Activated CD4-positive, alpha-beta memory T cell treated with anti-CD3 and anti-CD28 coated beads for 36 hours (primary cell): ENCODE results near the gene DOCK6. TPM values are rescaled to one million over a fixed set of nuclear protein-coding genes. Genes with fewer than 3 reads are reported as not detected.

ENCODE experiments used
- CTCF ChIA-PET: fragments of 350-600 bp; sonication (Branson Sonifier 250); formaldehyde crosslinking; loops from one replicate; lab custom pipeline; 2021; ENCODE audit warnings: antibody characterized with exemption, inconsistent platforms; lab: Charles Lee
- POLR2A ChIA-PET: fragments of 350-600 bp; sonication (Branson Sonifier 250); formaldehyde crosslinking; loops from one replicate; lab custom pipeline; 2021; ENCODE audit warnings: antibody characterized with exemption; lab: Charles Lee
- DNase-seq: peaks from one replicate; pipeline ENCODE4 v3.0.0-alpha.2; 2020
- H3K27ac Mint-ChIP-seq: one replicate; pipeline ENCODE4 v1.8.0; 2021; ENCODE audit warnings: mixed read lengths
- H3K27me3 Mint-ChIP-seq: one replicate; pipeline ENCODE4 v1.8.0; 2021; ENCODE audit warnings: mixed read lengths
- H3K36me3 Mint-ChIP-seq: one replicate; pipeline ENCODE4 v1.8.0; 2021; ENCODE audit warnings: mixed read lengths
- H3K4me1 Mint-ChIP-seq: one replicate; pipeline ENCODE4 v1.8.0; 2021; ENCODE audit warnings: low read depth, mixed read lengths
- H3K4me3 Mint-ChIP-seq: one replicate; pipeline ENCODE4 v1.8.0; 2021; ENCODE audit warnings: mild to moderate bottlenecking, mixed read lengths
- H3K9me3 Mint-ChIP-seq: one replicate; pipeline ENCODE4 v1.8.0; 2021; ENCODE audit warnings: mixed read lengths
- intact Hi-C: fragments of 100-400 bp; cut with micrococcal nuclease; formaldehyde crosslinking; loops from one replicate; pipeline ENCODE4 v1.15.1; 2023
- total RNA-seq, 2 experiments: library from RNA; stranded (reverse); gene quantifications; one replicate each; pipeline ENCODE4 v1.2.3, GENCODE V29; 2021

Gene DOCK6
- total RNA-seq, 2 experiments from 2014 or later = 5.8 to 5.9 TPM

- Mint-ChIP-seq H3K4me3 (no peak overlapping the region), H3K27me3 (peaks cover 15% of the 10 kb centered on the region), H3K4me1 (peaks cover 8% of the 10 kb centered on the region), H3K9me3 (peaks cover 9% of the 10 kb centered on the region), H3K27ac (no peak overlapping the region), H3K36me3 (no peaks in the 10 kb centered on the region)
- peak; percentile 91 for DNase-seq
- intact Hi-C loops = no loop called here
- ChIA-PET CTCF (interaction anchor here (0.5 to 1.9 kb wide), 13 partner anchors 9 to 239 kb away, joined by 3 to 15 read pairs (median 4); partner anchors contain the start of genes CCDC159, ODAD3 and TMEM205), POLR2A (interaction anchor here (0.6 kb wide), 1 partner anchor 222 kb away, joined by 3 read pairs; no protein-coding TSS in a partner anchor)
Observed at GRCh38 chr19:11242864-11243797, 19.2 kb downstream of the DOCK6 start.

GRCh38 chr19:11242025-11242424 is 20.3 kb downstream of the DOCK6 start:
- ChIA-PET POLR2A (no interaction called here), CTCF (interaction anchor here (1.8 to 1.9 kb wide), 2 partner anchors 49 to 240 kb away, joined by 5 to 15 read pairs; no protein-coding TSS in a partner anchor)
- Mint-ChIP-seq H3K36me3 (no peaks in the 10 kb centered on the region), H3K27ac (no peak overlapping the region), H3K27me3 (peaks cover 15% of the 10 kb centered on the region), H3K4me1 (peaks cover 8% of the 10 kb centered on the region), H3K9me3 (peaks cover 12% of the 10 kb centered on the region), H3K4me3 (no peak overlapping the region)
- intact Hi-C loops = no loop called here
- no peak for DNase-seq

GRCh38 chr19:11240008-11240444 is 22.3 kb downstream of the DOCK6 start:
- ChIA-PET POLR2A (no interaction called here), CTCF (no interaction called here)
- Mint-ChIP-seq H3K4me3 (no peak overlapping the region), H3K9me3 (peaks cover 12% of the 10 kb centered on the region), H3K4me1 (peaks cover 8% of the 10 kb centered on the region), H3K36me3 (no peaks in the 10 kb centered on the region), H3K27ac (no peak overlapping the region), H3K27me3 (peaks cover 14% of the 10 kb centered on the region)
- intact Hi-C loops = no loop called here
- DNase-seq = no peak

GRCh38 chr19:11239377-11240000 is 22.8 kb downstream of the DOCK6 start, which contains the start of gene ANGPTL8:
Gene ANGPTL8, plus strand, starts transcription at chr19:11239619. Its CDS starts 19 bp downstream, at chr19:11239638.
- H3K36me3 Mint-ChIP-seq = no peaks in the 10 kb centered on the region
- CTCF ChIA-PET = no interaction called here
- no peak for DNase-seq
- no peak within 1 kb of the TSS for H3K27ac Mint-ChIP-seq
- intact Hi-C loops = no loop called here
- POLR2A ChIA-PET = no interaction called here
- peaks cover 12% of the 10 kb centered on the region for H3K9me3 Mint-ChIP-seq
- H3K4me1 Mint-ChIP-seq = peaks cover 8% of the 10 kb centered on the region
- H3K27me3 Mint-ChIP-seq = peaks cover 14% of the 10 kb centered on the region
- no peak within 1 kb of the TSS for H3K4me3 Mint-ChIP-seq

- CTCF ChIA-PET = no interaction called here
- Mint-ChIP-seq H3K4me3 (no peak overlapping the region), H3K9me3 (peaks cover 12% of the 10 kb centered on the region), H3K27me3 (peaks cover 13% of the 10 kb centered on the region), H3K4me1 (peaks cover 8% of the 10 kb centered on the region), H3K27ac (no peak overlapping the region), H3K36me3 (no peaks in the 10 kb centered on the region)
- POLR2A ChIA-PET = no interaction called here
- intact Hi-C loops = no loop called here
- DNase-seq = no peak
Observed at GRCh38 chr19:11238781-11239376, 23.4 kb downstream of the DOCK6 start.

GRCh38 chr19:11238041-11238440 is 24.3 kb downstream of the DOCK6 start:
- CTCF ChIA-PET = no interaction called here
- Mint-ChIP-seq H3K36me3 (no peaks in the 10 kb centered on the region), H3K4me3 (no peak overlapping the region), H3K27ac (no peak overlapping the region), H3K9me3 (peaks cover 12% of the 10 kb centered on the region), H3K4me1 (no peaks in the 10 kb centered on the region), H3K27me3 (peaks cover 11% of the 10 kb centered on the region)
- POLR2A ChIA-PET = no interaction called here
- intact Hi-C loops = no loop called here
- DNase-seq = no peak

GRCh38 chr19:11237321-11237720 is 25.0 kb downstream of the DOCK6 start:
- no peaks in the 10 kb centered on the region for H3K4me1 Mint-ChIP-seq
- H3K9me3 Mint-ChIP-seq = peaks cover 12% of the 10 kb centered on the region
- DNase-seq = no peak
- H3K27ac Mint-ChIP-seq = no peak overlapping the region
- H3K4me3 Mint-ChIP-seq = no peak overlapping the region
- POLR2A ChIA-PET = no interaction called here
- peaks cover 7% of the 10 kb centered on the region for H3K27me3 Mint-ChIP-seq
- no peaks in the 10 kb centered on the region for H3K36me3 Mint-ChIP-seq
- CTCF ChIA-PET = no interaction called here
- intact Hi-C loops = no loop called here

GRCh38 chr19:11236324-11237301 is 25.7 kb downstream of the DOCK6 start:
- Mint-ChIP-seq H3K27me3 (peaks cover 3% of the 10 kb centered on the region), H3K9me3 (peaks cover 12% of the 10 kb centered on the region), H3K4me3 (no peak overlapping the region), H3K4me1 (no peaks in the 10 kb centered on the region), H3K36me3 (no peaks in the 10 kb centered on the region), H3K27ac (no peak overlapping the region)
- ChIA-PET CTCF (no interaction called here), POLR2A (interaction anchor here (0.6 kb wide), 1 partner anchor 49 kb away, joined by 3 read pairs; no protein-coding TSS in a partner anchor)
- intact Hi-C loops = no loop called here
- no peak for DNase-seq

- Mint-ChIP-seq H3K36me3 (no peaks in the 10 kb centered on the region), H3K4me3 (no peak overlapping the region), H3K27ac (no peak overlapping the region), H3K27me3 (no peaks in the 10 kb centered on the region), H3K9me3 (peaks cover 12% of the 10 kb centered on the region), H3K4me1 (no peaks in the 10 kb centered on the region)
- no peak for DNase-seq
- CTCF ChIA-PET = interaction anchor here (1.5 kb wide), 1 partner anchor 9 kb away, joined by 4 read pairs; no protein-coding TSS in a partner anchor
- intact Hi-C loops = no loop called here
- POLR2A ChIA-PET = no interaction called here
Observed at GRCh38 chr19:11234486-11235075, 27.7 kb downstream of the DOCK6 start.

GRCh38 chr19:11233073-11233472 is 29.3 kb downstream of the DOCK6 start:
- intact Hi-C loops = no loop called here
- no peak for DNase-seq
- ChIA-PET CTCF (no interaction called here), POLR2A (no interaction called here)
- no peak overlapping the region for H3K4me3 Mint-ChIP-seq
- no peaks in the 10 kb centered on the region for H3K4me1 Mint-ChIP-seq
- H3K9me3 Mint-ChIP-seq = peaks cover 3% of the 10 kb centered on the region
- no peaks in the 10 kb centered on the region for H3K36me3 Mint-ChIP-seq
- H3K27me3 Mint-ChIP-seq = no peaks in the 10 kb centered on the region
- H3K27ac Mint-ChIP-seq = no peak overlapping the region

- ChIA-PET POLR2A (no interaction called here), CTCF (no interaction called here)
- H3K4me3 Mint-ChIP-seq = no peak overlapping the region
- no peaks in the 10 kb centered on the region for H3K27me3 Mint-ChIP-seq
- no peaks in the 10 kb centered on the region for H3K4me1 Mint-ChIP-seq
- no peak for DNase-seq
- intact Hi-C loops = no loop called here
- no peak overlapping the region for H3K27ac Mint-ChIP-seq
- no peaks in the 10 kb centered on the region for H3K9me3 Mint-ChIP-seq
- no peaks in the 10 kb centered on the region for H3K36me3 Mint-ChIP-seq
Observed at GRCh38 chr19:11232555-11232954, 29.8 kb downstream of the DOCK6 start.
